Calu3 (cell line): ENCODE results near the gene WNT6. TPM values are rescaled to one million over a fixed set of nuclear protein-coding genes. Genes with fewer than 3 reads are reported as not detected.
A peak's percentile ranks its signal among the peaks of the same experiment; 100 is the strongest.

ENCODE experiments used
- BruUV-seq: library from RNA; stranded (reverse); fragments of 400-500 nt; replicated peaks from 2 replicates; lab custom pipeline; 2021; lab: Mats Ljungman, UMichigan
- CTCF ChIA-PET: fragments of 300-600 bp; sonication (Branson Sonifier 250); formaldehyde crosslinking; loops from one replicate; lab custom pipeline; 2022; ENCODE audit warnings: antibody characterized with exemption; lab: Charles Lee
- DNase-seq: peaks from one replicate; pipeline ENCODE4 v3.0.0; 2022
- H3K27ac Mint-ChIP-seq: one replicate; pipeline ENCODE4 v1.8.0; 2022; ENCODE audit warnings: mixed read lengths; ENCODE audit not compliant: unreplicated experiment
- H3K27me3 Mint-ChIP-seq: one replicate; pipeline ENCODE4 v1.8.0; 2022; ENCODE audit warnings: mixed read lengths; ENCODE audit not compliant: unreplicated experiment
- H3K36me3 Mint-ChIP-seq: one replicate; pipeline ENCODE4 v1.8.0; 2022; ENCODE audit warnings: mild to moderate bottlenecking, moderate library complexity, mixed read lengths; ENCODE audit not compliant: insufficient read depth, unreplicated experiment
- H3K4me1 Mint-ChIP-seq: one replicate; pipeline ENCODE4 v1.8.0; 2022; ENCODE audit warnings: mild to moderate bottlenecking, low read depth, mixed read lengths; ENCODE audit not compliant: unreplicated experiment
- H3K4me3 Mint-ChIP-seq: one replicate; pipeline ENCODE4 v1.8.0; 2022; ENCODE audit warnings: mild to moderate bottlenecking, low read depth, moderate library complexity, mixed read lengths; ENCODE audit not compliant: unreplicated experiment
- H3K9me3 Mint-ChIP-seq: one replicate; pipeline ENCODE4 v1.8.0; 2022; ENCODE audit warnings: low read depth, mixed read lengths; ENCODE audit not compliant: unreplicated experiment
- intact Hi-C: fragments of 100-400 bp; cut with micrococcal nuclease; formaldehyde crosslinking; loops from one replicate; pipeline ENCODE4 v1.10.0; 2022; ENCODE audit not compliant: unreplicated experiment
- total RNA-seq: library from RNA; stranded (reverse); gene quantifications from 2 replicates; pipeline ENCODE4 v1.2.3, GENCODE V29; 2022
- TF ChIP-seq, protein P1 (sequence below): fragments of 200-600 bp; IDR thresholded peaks from one replicate; pipeline ENCODE4 v1.8.0; 2022; ENCODE audit warnings: antibody characterized with exemption; ENCODE audit not compliant: unreplicated experiment

The WNT6 gene
- total RNA-seq, 1 experiment from 2014 or later: not detected

DNA sequence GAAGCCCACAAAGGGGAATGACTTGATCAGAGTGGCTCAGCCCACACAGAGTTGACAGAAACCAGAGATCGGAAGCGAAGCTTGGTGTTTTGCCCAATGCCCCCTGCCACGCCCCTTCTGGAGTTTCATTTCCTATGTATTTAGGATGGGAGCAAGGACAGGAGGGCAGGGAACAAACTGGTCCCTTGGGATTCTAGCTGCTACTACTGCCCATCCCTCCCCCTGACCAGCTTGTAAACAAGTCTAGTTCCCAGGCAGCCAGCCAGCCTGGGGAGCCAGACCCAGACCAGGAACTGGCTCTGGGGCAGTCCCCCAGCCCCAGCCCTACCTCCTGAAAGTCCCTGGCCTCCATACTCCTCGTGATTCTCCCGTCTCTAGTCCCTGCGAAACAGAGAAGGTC, 8.3 kb downstream of the WNT6 start:
- Mint-ChIP-seq H3K27me3 (peaks cover 100% of the 10 kb centered on the region), H3K36me3 (no peaks in the 10 kb centered on the region), H3K9me3 (no peaks in the 10 kb centered on the region), H3K4me3 (no peak overlapping the region), H3K4me1 (peaks cover 8% of the 10 kb centered on the region), H3K27ac (no peak overlapping the region)
- no TSS peak for BruUV-seq
- TF ChIP-seq, protein P1, sequence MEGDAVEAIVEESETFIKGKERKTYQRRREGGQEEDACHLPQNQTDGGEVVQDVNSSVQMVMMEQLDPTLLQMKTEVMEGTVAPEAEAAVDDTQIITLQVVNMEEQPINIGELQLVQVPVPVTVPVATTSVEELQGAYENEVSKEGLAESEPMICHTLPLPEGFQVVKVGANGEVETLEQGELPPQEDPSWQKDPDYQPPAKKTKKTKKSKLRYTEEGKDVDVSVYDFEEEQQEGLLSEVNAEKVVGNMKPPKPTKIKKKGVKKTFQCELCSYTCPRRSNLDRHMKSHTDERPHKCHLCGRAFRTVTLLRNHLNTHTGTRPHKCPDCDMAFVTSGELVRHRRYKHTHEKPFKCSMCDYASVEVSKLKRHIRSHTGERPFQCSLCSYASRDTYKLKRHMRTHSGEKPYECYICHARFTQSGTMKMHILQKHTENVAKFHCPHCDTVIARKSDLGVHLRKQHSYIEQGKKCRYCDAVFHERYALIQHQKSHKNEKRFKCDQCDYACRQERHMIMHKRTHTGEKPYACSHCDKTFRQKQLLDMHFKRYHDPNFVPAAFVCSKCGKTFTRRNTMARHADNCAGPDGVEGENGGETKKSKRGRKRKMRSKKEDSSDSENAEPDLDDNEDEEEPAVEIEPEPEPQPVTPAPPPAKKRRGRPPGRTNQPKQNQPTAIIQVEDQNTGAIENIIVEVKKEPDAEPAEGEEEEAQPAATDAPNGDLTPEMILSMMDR: no peak
- CTCF ChIA-PET: no interaction called here
- DNase-seq: no peak
- intact Hi-C loops: no loop called here

DNA sequence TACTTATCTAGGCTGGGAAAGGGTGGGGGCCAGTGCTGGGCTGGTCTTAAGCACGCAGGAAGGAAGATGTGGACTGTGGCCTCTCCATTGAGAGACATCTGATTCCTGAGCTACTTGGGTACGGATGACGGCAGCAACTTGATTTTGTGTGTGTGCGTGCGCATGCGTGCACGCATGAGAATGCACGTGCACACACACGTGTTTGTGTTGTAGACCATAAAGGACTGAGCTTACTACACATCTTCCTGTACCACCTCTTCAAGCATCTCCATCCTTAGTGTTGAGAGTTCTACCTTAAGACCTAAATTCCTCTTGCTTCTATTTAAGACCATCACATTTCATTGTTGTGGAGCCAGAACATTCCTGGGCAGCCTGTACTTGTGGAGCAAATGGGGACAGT, 9.5 kb downstream of the WNT6 start:
- Mint-ChIP-seq H3K4me3 (no peak overlapping the region), H3K27ac (no peak overlapping the region), H3K4me1 (peaks cover 3% of the 10 kb centered on the region), H3K27me3 (peaks cover 100% of the 10 kb centered on the region), H3K36me3 (no peaks in the 10 kb centered on the region), H3K9me3 (no peaks in the 10 kb centered on the region)
- no peak for DNase-seq
- BruUV-seq: no TSS peak
- TF ChIP-seq, protein P1: no peak
- CTCF ChIA-PET: no interaction called here
- intact Hi-C loops: no loop called here

DNA sequence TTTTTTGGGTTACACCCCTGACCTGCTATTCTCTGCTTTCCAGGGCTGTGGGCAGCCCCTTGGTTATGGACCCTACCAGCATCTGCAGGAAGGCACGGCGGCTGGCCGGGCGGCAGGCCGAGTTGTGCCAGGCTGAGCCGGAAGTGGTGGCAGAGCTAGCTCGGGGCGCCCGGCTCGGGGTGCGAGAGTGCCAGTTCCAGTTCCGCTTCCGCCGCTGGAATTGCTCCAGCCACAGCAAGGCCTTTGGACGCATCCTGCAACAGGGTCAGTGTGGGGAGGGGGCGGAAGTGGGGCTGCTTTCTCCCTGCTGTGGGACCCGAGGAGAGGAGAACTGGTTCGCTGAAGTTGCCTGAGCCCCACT, 11.4 kb downstream of the WNT6 start:
- H3K9me3 Mint-ChIP-seq: no peaks in the 10 kb centered on the region
- H3K4me1 Mint-ChIP-seq: no peaks in the 10 kb centered on the region
- intact Hi-C loops: loop anchor here (10.0 kb wide), 1 partner anchor 284 kb away; no protein-coding TSS in a partner anchor
- no peak overlapping the region for H3K4me3 Mint-ChIP-seq
- TF ChIP-seq, protein P1: no peak
- CTCF ChIA-PET: no interaction called here
- H3K27ac Mint-ChIP-seq: no peak overlapping the region
- DNase-seq: no peak
- H3K27me3 Mint-ChIP-seq: peaks cover 96% of the 10 kb centered on the region
- H3K36me3 Mint-ChIP-seq: no peaks in the 10 kb centered on the region
- no TSS peak for BruUV-seq

DNA sequence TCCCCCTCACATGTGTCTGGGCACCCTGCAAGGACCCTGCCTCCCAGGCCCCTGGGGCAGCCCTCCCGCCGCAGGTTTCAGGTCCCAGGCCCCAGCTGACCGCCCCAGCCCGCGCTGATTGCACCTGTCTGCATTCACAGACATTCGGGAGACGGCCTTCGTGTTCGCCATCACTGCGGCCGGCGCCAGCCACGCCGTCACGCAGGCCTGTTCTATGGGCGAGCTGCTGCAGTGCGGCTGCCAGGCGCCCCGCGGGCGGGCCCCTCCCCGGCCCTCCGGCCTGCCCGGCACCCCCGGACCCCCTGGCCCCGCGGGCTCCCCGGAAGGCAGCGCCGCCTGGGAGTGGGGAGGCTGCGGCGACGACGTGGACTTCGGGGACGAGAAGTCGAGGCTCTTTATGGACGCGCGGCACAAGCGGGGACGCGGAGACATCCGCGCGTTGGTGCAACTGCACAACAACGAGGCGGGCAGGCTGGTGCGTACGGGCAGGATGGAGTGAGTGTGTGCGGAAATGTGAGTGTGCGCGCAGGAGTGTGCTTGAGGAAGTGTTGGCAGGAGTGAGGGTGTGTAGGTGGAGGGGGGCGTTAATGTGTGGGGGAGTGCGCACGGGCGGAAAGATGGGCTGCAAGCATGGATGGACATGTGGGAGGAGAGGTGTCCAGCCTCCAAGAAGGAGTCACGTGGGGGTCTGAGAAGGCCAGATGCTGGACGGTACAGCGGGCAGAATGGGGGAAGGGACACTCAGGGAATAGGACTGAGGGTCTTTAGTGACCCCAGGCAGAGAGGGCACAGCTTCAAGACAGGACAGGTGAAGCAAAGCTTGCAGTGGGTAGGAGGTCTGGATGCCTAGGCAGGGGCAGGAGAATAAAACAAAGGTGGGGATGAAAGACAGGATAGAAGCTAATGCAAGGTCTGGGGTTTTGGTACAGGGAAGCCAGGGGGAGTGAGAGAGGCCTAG, 12.0 kb downstream of the WNT6 start:
- H3K36me3 Mint-ChIP-seq: no peaks in the 10 kb centered on the region
- H3K27me3 Mint-ChIP-seq: peaks cover 96% of the 10 kb centered on the region
- CTCF ChIA-PET: interaction anchor here (0.6 kb wide), 1 partner anchor 29 kb away, joined by 3 read pairs; no protein-coding TSS in a partner anchor
- peak overlapping the region; percentile 37 for H3K4me3 Mint-ChIP-seq
- no peaks in the 10 kb centered on the region for H3K9me3 Mint-ChIP-seq
- intact Hi-C loops: loop anchor here (10.0 kb wide), 1 partner anchor 283 kb away; no protein-coding TSS in a partner anchor
- peaks cover 2% of the 10 kb centered on the region for H3K4me1 Mint-ChIP-seq
- BruUV-seq: no TSS peak
- no peak overlapping the region for H3K27ac Mint-ChIP-seq
- no peak for DNase-seq
- TF ChIP-seq, protein P1: no peak
